Measurements from ENCODE around the gene GNG7.

The GNG7 gene

DNA sequence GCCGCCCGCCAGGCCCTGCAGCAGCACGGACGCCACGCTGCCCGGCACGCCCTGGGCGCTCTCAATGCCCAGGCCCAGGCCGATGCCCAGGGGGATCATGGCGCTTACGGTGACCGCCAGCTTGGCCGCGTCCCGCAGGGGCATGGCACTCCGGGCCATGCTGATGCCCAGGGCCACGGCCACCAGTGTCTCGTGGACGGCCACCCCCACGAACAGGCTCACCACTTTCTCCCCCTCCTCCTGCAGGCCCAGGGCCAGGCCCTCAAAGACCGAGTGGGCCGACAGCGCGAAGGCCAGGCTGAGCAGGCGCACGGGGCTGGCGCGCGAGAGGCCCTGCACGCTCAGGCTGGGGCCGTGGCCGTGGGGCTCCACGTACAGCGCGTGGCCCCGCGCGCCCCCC, 30.4 kb upstream of the GNG7 start:
- Histone ChIP-seq H3K79me2 (ENCODE audit: low read length) (peaks cover 9% of the 10 kb centered on the region; the same call in 1 of the 2 replicates), H3K9ac (ENCODE audit: low read length) (no peak overlapping the region), H3K27ac (ENCODE audit: low read length) (no peak overlapping the region), H4K20me1 (ENCODE audit: insufficient read depth, low read length) (no peaks in the 10 kb centered on the region; the same call in 1 of the 2 replicates), H3K9me3 (ENCODE audit: insufficient read depth, low read length) (peaks cover 5% of the 10 kb centered on the region), H2AFZ (ENCODE audit: low read depth, low read length) (no peak overlapping the region), H3K4me1 (ENCODE audit: low read length) (no peaks in the 10 kb centered on the region), H3K27me3 (ENCODE audit: low read depth, low read length) (no peaks in the 10 kb centered on the region), H3K36me3 (replicated peaks; ENCODE audit: low read depth, low read length) (peaks cover 25% of the 10 kb centered on the region), H3K4me2 (ENCODE audit: low read length) (no peak overlapping the region), H3K4me3 (ENCODE audit: low read length) (no peak overlapping the region)
- TF ChIP-seq CTCF (IDR thresholded peaks at IDR 0.05; ENCODE audit: low read depth, low read length) (no peak), EZH2phosphoT487 (IDR thresholded peaks at IDR 0.05; ENCODE audit: low read depth) (no peak)

GRCh38 chr19:2732157-2732725, 29.7 kb upstream of the GNG7 start:
- Histone ChIP-seq H3K9ac (ENCODE audit: low read length) (no peak overlapping the region), H3K4me1 (ENCODE audit: low read length) (no peaks in the 10 kb centered on the region), H3K27me3 (ENCODE audit: low read depth, low read length) (no peaks in the 10 kb centered on the region), H3K79me2 (ENCODE audit: low read length) (peaks cover 9% of the 10 kb centered on the region; the same call in 1 of the 2 replicates), H2AFZ (ENCODE audit: low read depth, low read length) (no peak overlapping the region), H3K4me3 (ENCODE audit: low read length) (no peak overlapping the region), H3K9me3 (ENCODE audit: insufficient read depth, low read length) (peaks cover 5% of the 10 kb centered on the region), H3K27ac (ENCODE audit: low read length) (no peak overlapping the region), H3K36me3 (replicated peaks; ENCODE audit: low read depth, low read length) (peaks cover 25% of the 10 kb centered on the region), H4K20me1 (ENCODE audit: insufficient read depth, low read length) (no peaks in the 10 kb centered on the region; the same call in 1 of the 2 replicates), H3K4me2 (ENCODE audit: low read length) (no peak overlapping the region)
- TF ChIP-seq EZH2phosphoT487 (IDR thresholded peaks at IDR 0.05; ENCODE audit: low read depth) (no peak), CTCF (IDR thresholded peaks at IDR 0.05; ENCODE audit: low read depth, low read length) (no peak)

- Histone ChIP-seq H3K9ac (ENCODE audit: low read length) (no peak overlapping the region), H4K20me1 (ENCODE audit: insufficient read depth, low read length) (no peaks in the 10 kb centered on the region; the same call in 1 of the 2 replicates), H3K27ac (ENCODE audit: low read length) (no peak overlapping the region), H3K79me2 (ENCODE audit: low read length) (peaks cover 2% of the 10 kb centered on the region; the same call in 1 of the 2 replicates), H3K4me3 (ENCODE audit: low read length) (no peak overlapping the region), H2AFZ (ENCODE audit: low read depth, low read length) (no peak overlapping the region), H3K4me1 (ENCODE audit: low read length) (no peaks in the 10 kb centered on the region), H3K9me3 (ENCODE audit: insufficient read depth, low read length) (peaks cover 2% of the 10 kb centered on the region), H3K36me3 (replicated peaks; ENCODE audit: low read depth, low read length) (peaks cover 16% of the 10 kb centered on the region), H3K27me3 (ENCODE audit: low read depth, low read length) (no peaks in the 10 kb centered on the region), H3K4me2 (ENCODE audit: low read length) (no peak overlapping the region)
- TF ChIP-seq CTCF (IDR thresholded peaks at IDR 0.05; ENCODE audit: low read depth, low read length) (no peak), EZH2phosphoT487 (IDR thresholded peaks at IDR 0.05; ENCODE audit: low read depth) (no peak)
Measured at GRCh38 chr19:2731181-2731995, 28.9 kb upstream of the GNG7 start.
